K562 (cell line): Measurements from ENCODE around the gene POLD3. TPM values are rescaled to one million over a fixed set of nuclear protein-coding genes. Genes with fewer than 3 reads are reported as not detected.

ENCODE experiments used
- CREB1 ChIP-seq, 2 experiments: sonication (generic) in 1 of 2; formaldehyde crosslinking in 1 of 2; IDR thresholded peaks; 2 replicates each; pipeline versions ENCODE4 v1.6.1 to v1.8.0; 2012 to 2022; ENCODE audit warnings: inconsistent platforms in 1 of 2, mild to moderate bottlenecking in 1 of 2, missing genetic modification reagents in 1 of 2, moderate library complexity in 1 of 2
- MTA1 ChIP-seq: fragments of 450-650 bp; IDR thresholded peaks from 2 replicates; pipeline ENCODE4 v1.6.1; 2017; ENCODE audit warnings: borderline replicate concordance
- ZNF830 ChIP-seq: fragments of 250-450 bp; sonication (Bioruptor Pico); IDR thresholded peaks from 2 replicates; pipeline ENCODE4 v1.5.0; 2021; ENCODE audit warnings: mild to moderate bottlenecking
- polyA plus RNA-seq, 8 experiments: library from polyadenylated mRNA; depleted of rRNA in 4 of 8; stranded (reverse) in 5 of 8; unstranded in 3 of 8; fragments of >200 nt; fragmentation: Nextera tagmentation in 2 of 8; fragmentation: Illumina TruSeq in 1 of 8; extraction: Ambion mirVana in 2 of 8; extraction: Trizol in 1 of 8; gene quantifications; 2 replicates each; pipeline versions ENCODE4 v1.2.1 to v1.2.3, GENCODE V29; 2011 to 2014; ENCODE audit warnings: inconsistent platforms in 1 of 8, missing spikeins in 1 of 8
- total RNA-seq, 7 experiments: library from RNA; depleted of rRNA in 6 of 7; stranded (reverse); fragments of >200 nt in 6 of 7; fragmentation: Illumina TruSeq in 2 of 7; extraction: Trizol in 2 of 7; gene quantifications; 2 replicates each; pipeline versions ENCODE4 v1.2.1 to v1.2.3, GENCODE V29; 2011 to 2021; ENCODE audit warnings: low replicate concordance in 1 of 7
- TF ChIP-seq, protein P1 (sequence below): fragments of 450-650 bp; IDR thresholded peaks from 2 replicates; pipeline ENCODE4 v1.6.1; 2016; ENCODE audit warnings: mild to moderate bottlenecking, moderate library complexity
- TF ChIP-seq, protein P2 (sequence below), 2 experiments: fragments of 450-650 bp; IDR thresholded peaks; 2 replicates each; pipeline ENCODE4 v1.6.1; 2016; ENCODE audit warnings: mild to moderate bottlenecking in 2 of 2, borderline replicate concordance in 1 of 2, low read depth in 1 of 2, moderate library complexity in 1 of 2

The POLD3 gene
- total and polyA plus RNA-seq, 9 of the 15 experiments (the other 6 are each of a cell fraction or from before 2014, with no cell fraction given): 10.6 to 40.1 (median 24.6) TPM

DNA sequence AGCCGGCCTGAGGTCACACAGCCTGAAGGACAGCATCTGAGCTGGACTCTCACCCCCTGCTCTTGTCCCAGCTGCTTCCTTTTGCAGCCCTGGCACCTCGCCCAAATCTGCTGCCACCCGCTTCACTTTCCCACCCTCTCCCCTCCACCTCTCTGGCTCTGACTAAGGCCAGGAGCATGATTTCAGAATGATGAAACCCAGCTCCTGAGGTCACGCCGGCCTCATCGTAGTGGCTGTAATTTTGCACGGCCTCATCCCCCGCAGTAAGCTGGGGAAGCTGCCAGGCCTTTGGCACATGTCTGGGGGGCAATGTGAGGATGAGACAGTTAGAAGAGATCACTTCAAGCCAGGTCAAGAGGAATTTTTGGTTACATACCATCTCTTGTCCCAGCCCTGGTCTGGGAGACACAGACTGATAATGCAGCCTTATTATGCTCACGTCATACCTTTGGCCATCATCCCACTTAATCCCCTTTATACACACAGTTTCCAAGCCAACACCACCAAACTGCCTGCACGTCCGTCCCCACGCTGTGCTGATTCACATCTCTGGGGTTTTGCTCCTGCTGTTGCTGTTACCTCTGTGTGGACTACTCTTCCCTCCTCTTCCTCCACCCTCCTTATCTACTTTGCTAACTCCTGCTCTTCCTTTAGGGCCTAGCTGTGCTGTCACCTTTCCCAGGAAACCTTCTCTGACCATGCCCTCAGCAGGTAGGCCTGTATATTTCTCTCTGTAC, 80.7 kb downstream of the POLD3 start (continued):
- TF ChIP-seq, protein P1, sequence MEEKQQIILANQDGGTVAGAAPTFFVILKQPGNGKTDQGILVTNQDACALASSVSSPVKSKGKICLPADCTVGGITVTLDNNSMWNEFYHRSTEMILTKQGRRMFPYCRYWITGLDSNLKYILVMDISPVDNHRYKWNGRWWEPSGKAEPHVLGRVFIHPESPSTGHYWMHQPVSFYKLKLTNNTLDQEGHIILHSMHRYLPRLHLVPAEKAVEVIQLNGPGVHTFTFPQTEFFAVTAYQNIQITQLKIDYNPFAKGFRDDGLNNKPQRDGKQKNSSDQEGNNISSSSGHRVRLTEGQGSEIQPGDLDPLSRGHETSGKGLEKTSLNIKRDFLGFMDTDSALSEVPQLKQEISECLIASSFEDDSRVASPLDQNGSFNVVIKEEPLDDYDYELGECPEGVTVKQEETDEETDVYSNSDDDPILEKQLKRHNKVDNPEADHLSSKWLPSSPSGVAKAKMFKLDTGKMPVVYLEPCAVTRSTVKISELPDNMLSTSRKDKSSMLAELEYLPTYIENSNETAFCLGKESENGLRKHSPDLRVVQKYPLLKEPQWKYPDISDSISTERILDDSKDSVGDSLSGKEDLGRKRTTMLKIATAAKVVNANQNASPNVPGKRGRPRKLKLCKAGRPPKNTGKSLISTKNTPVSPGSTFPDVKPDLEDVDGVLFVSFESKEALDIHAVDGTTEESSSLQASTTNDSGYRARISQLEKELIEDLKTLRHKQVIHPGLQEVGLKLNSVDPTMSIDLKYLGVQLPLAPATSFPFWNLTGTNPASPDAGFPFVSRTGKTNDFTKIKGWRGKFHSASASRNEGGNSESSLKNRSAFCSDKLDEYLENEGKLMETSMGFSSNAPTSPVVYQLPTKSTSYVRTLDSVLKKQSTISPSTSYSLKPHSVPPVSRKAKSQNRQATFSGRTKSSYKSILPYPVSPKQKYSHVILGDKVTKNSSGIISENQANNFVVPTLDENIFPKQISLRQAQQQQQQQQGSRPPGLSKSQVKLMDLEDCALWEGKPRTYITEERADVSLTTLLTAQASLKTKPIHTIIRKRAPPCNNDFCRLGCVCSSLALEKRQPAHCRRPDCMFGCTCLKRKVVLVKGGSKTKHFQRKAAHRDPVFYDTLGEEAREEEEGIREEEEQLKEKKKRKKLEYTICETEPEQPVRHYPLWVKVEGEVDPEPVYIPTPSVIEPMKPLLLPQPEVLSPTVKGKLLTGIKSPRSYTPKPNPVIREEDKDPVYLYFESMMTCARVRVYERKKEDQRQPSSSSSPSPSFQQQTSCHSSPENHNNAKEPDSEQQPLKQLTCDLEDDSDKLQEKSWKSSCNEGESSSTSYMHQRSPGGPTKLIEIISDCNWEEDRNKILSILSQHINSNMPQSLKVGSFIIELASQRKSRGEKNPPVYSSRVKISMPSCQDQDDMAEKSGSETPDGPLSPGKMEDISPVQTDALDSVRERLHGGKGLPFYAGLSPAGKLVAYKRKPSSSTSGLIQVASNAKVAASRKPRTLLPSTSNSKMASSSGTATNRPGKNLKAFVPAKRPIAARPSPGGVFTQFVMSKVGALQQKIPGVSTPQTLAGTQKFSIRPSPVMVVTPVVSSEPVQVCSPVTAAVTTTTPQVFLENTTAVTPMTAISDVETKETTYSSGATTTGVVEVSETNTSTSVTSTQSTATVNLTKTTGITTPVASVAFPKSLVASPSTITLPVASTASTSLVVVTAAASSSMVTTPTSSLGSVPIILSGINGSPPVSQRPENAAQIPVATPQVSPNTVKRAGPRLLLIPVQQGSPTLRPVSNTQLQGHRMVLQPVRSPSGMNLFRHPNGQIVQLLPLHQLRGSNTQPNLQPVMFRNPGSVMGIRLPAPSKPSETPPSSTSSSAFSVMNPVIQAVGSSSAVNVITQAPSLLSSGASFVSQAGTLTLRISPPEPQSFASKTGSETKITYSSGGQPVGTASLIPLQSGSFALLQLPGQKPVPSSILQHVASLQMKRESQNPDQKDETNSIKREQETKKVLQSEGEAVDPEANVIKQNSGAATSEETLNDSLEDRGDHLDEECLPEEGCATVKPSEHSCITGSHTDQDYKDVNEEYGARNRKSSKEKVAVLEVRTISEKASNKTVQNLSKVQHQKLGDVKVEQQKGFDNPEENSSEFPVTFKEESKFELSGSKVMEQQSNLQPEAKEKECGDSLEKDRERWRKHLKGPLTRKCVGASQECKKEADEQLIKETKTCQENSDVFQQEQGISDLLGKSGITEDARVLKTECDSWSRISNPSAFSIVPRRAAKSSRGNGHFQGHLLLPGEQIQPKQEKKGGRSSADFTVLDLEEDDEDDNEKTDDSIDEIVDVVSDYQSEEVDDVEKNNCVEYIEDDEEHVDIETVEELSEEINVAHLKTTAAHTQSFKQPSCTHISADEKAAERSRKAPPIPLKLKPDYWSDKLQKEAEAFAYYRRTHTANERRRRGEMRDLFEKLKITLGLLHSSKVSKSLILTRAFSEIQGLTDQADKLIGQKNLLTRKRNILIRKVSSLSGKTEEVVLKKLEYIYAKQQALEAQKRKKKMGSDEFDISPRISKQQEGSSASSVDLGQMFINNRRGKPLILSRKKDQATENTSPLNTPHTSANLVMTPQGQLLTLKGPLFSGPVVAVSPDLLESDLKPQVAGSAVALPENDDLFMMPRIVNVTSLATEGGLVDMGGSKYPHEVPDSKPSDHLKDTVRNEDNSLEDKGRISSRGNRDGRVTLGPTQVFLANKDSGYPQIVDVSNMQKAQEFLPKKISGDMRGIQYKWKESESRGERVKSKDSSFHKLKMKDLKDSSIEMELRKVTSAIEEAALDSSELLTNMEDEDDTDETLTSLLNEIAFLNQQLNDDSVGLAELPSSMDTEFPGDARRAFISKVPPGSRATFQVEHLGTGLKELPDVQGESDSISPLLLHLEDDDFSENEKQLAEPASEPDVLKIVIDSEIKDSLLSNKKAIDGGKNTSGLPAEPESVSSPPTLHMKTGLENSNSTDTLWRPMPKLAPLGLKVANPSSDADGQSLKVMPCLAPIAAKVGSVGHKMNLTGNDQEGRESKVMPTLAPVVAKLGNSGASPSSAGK: peak; percentile 49; the same call in 1 of the 2 replicates
- TF ChIP-seq CREB1 (IDR thresholded peaks at IDR 0.05): no peak; the same call in 1 of the 2 replicates
- TF ChIP-seq CREB1 (CRISPR knock-in tag; IDR thresholded peaks at IDR 0.05): peak; percentile 37; the same call in 1 of the 2 replicates
- TF ChIP-seq, protein P2, sequence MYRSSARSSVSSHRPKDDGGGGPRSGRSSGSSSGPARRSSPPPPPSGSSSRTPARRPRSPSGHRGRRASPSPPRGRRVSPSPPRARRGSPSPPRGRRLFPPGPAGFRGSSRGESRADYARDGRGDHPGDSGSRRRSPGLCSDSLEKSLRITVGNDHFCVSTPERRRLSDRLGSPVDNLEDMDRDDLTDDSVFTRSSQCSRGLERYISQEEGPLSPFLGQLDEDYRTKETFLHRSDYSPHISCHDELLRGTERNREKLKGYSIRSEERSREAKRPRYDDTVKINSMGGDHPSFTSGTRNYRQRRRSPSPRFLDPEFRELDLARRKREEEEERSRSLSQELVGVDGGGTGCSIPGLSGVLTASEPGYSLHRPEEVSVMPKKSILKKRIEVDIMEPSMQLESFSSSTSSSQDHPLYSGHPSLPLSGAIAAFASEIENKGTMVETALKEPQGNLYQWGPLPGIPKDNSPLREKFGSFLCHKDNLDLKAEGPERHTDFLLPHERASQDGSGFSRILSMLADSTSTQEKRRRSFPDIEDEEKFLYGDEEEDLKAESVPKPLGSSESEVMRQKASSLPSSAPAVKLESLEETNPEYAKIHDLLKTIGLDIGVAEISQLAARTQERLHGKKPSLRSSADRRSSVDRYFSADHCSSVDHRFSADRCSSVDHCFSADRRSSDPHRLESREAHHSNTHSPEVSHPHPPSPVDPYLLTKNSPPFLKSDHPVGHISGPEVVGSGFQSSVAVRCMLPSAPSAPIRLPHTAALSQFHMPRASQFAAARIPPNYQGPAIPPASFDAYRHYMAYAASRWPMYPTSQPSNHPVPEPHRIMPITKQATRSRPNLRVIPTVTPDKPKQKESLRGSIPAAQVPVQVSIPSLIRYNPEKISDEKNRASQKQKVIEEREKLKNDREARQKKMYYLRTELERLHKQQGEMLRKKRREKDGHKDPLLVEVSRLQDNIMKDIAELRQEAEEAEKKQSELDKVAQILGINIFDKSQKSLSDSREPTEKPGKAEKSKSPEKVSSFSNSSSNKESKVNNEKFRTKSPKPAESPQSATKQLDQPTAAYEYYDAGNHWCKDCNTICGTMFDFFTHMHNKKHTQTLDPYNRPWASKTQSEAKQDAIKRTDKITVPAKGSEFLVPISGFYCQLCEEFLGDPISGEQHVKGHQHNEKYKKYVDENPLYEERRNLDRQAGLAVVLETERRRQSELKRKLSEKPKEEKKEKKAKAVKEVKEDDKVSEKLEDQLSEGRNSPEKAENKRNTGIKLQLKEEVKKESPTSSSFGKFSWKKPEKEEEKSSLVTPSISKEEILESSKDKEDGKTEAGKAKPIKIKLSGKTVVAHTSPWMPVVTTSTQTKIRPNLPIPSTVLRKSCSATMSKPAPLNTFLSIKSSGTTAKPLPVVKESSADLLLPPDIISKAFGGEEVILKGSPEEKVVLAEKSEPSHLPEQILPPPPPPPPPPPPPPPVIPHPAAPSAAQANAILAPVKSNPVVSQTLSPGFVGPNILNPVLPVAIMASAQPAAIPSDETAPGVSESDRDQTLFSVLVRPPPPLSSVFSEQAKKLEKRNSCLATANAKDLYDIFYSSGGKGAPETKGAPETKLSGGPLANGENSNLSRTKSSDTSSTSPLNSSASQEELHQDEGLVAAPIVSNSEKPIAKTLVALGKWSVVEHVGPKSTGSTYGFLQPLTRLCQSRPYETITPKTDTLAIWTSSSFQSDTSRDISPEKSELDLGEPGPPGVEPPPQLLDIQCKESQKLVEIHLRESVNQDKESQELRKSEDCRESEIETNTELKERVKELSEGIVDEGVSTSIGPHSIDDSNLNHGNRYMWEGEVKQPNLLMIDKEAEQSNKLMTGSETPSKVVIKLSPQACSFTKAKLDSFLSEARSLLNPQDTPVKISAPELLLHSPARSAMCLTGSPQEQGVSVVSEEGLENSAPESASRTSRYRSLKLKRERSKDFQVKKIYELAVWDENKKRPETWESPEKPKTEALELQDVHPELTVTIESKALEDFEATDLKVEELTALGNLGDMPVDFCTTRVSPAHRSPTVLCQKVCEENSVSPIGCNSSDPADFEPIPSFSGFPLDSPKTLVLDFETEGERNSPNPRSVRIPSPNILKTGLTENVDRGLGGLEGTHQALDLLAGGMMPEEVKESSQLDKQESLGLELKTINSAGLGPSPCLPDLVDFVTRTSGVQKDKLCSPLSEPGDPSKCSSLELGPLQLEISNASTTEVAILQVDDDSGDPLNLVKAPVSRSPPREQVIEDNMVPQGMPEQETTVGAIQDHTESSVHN (IDR thresholded peaks at IDR 0.05; ENCODE audit: borderline replicate concordance in 1 of 2, low read depth in 1 of 2): 0 out of 4 replicates have a peak, but pooled peaks of 1 of the 2 experiments have one; percentile 23
- no peak for TF ChIP-seq ZNF830 (CRISPR knock-in tag)
- TF ChIP-seq MTA1: peak; percentile 76
